ENCODE data around the gene CDH23.

- TF ChIP-seq BDP1 (IDR thresholded peaks at IDR 0.05; ENCODE audit: insufficient read depth, insufficient read length) (no peak), CTCF (IDR thresholded peaks at IDR 0.05 in 2 of 3, conservative IDR thresholded peaks at IDR 0.05 in 1 of 3; ENCODE audit: insufficient read depth in 2 of 3, low read depth in 1 of 3, low read length in 3 of 3) (no peak), PYGO2 (tag; IDR thresholded peaks at IDR 0.05) (no peak), MBD2 (IDR thresholded peaks at IDR 0.05; ENCODE audit: borderline replicate concordance, low read depth) (no peak), ELF1 (tag; IDR thresholded peaks at IDR 0.05) (no peak), CEBPB (tag; IDR thresholded peaks at IDR 0.05) (no peak), SAP30 (IDR thresholded peaks at IDR 0.05; ENCODE audit: borderline replicate concordance, insufficient read depth, low read depth, low read length, poor library complexity, severe bottlenecking) (no peak)
Observed at GRCh38 chr10:71454347-71454746, 57.6 kb downstream of the CDH23 start.
